ENCODE measurements around the gene ARID3B.
"Not testable (repeated sequence)": the region's sequence is repeated elsewhere in the genome, so short reads cannot be mapped to it uniquely, and the experiment has no call there.

ARID3B gene

DNA sequence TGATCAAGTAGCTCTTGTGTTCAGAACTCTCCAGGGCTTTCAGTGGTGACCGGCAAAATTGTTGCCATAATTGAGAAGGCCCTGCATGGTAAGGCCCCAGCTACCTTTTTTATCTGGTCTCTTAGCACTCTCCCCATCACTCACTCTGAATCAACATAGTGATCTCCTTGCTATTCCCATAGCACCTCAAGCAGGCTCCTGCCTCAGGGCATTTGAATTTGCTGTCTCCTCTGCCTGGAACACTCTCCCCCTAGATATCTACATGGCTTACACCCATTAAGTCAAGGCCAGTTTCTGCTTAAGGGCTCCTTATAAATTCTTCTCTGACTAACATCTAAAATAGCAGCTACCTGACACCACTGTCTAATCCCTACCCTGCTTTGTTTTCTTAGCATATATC is 3.3 kb upstream of the ARID3B start:
- DNase-seq (ENCODE audit: low read depth): no peak

DNA sequence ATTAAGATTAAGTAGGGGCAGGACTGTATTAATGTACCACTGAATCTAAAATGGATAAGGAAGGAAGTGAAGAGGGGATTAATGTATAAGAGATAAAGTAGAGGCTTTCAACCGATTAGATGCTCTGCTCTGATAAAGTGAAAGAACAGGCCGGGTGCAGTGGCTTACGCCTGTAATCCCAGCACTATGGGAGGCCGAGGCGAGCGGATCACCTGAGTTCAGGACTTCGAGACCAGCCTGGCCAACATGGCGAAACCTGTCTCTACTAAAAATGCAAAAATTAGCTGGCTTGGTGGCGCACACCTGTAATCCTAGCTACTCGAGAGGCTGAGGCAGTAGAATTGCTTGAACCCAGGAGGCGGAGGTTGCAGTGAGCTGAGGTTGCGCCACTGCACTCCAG is 1.5 kb upstream of the ARID3B start:
- not testable (repeated sequence) for DNase-seq (ENCODE audit: low read depth)

DNA sequence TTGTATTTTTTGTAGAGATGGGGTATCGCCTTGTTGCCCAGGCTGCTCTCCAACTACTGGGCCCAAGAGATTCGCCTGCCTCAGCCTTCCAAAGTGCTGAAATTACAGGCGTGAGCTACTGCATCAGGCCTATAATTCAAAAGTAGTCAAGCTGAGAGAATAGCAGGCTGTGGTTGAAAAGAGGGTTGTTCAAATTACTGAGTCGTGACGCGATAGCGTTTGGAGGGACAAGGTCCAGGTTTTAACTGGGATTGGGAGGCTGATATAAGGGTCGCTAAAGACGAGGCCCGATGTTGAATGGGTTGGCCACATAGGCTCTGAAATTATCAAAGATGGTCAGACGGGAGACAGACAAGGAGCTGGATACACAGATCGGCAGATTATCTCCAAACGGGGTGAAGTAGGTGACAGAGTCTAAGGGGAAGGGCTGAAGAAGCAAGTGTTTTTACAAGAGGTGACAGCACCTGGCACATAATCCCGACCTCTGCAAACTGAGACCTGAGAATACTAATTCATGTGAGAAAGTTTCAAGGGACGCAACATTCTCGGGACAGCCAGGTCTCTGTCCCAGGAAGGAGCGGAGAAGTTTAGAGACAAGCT is 759 bp upstream of the ARID3B start:
- no peak for DNase-seq (ENCODE audit: low read depth)

DNA sequence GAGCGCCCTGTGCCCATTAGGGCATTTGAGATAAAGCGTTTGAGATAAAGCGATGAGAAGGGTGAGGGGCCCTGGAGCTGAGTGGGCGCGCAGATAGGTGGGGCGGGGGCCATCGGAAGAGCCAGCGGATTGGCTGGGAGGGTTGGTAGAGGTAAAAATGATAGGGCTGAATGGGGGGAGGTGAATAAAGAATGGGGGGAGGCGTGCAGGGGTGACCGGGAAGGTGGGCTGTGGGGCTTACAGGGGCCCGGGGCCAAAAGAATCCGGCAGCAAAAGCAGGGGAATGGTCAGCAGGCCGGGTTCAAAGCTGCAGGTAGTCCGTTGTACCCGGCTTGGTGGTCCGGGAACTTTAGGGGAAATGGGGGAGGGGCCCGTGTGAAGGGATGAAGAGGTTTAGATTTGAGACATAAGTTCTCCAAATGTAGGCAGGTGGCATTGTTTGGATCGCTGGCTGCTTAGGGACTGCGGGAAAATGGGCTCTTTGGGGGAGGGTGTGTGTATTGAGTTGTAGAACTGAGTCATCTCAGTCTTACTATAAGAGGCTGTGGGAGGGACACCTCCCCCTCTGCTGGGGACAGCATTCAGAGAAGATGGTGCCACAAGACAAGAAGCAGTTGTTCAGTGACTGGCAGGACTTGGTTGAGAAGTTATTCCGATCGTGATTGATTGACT is 610 bp downstream of the ARID3B start:
- peak; percentile 52 for DNase-seq (ENCODE audit: low read depth)

DNA sequence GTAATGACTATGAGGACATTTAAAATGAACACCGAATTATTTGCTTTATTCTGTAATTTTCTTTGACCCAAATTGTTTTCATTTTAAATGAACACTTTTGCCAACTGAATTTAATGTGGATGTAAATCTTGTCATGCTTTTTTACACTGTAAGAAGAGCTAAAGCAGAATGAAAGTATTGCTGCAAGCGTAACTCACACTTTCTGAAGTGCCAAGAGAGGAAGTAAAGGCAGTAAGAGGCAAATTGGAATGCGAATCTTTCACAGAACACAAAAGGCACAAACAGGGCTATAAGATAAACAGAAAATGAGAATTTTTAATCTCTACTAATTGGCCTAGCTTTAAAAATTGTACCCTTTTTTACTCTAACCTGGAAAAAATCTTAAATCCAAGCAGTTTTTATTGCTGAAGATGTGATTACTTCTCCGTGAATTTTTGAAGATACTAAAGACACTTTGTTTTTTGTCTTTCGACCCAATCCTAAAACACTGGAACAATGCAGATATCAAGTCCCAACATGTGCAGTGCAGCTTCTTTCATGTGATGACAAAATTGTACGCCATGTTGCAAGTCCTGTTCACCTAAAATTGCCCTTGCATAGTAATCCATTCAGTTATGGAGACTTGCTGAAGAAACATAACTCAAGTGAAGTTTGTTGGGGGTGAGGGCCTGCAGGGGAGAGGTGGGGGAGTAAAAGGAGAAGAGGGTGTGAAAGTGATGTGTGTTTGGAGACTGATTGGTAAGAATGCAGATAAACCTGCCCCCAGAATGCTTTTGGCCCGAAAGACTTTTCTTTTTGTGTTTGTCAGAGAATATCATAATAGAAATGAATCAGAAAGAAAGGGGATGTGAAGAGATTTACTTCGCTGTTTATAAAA is 1.4 kb downstream of the ARID3B start:
- DNase-seq (ENCODE audit: low read depth): no peak

DNA sequence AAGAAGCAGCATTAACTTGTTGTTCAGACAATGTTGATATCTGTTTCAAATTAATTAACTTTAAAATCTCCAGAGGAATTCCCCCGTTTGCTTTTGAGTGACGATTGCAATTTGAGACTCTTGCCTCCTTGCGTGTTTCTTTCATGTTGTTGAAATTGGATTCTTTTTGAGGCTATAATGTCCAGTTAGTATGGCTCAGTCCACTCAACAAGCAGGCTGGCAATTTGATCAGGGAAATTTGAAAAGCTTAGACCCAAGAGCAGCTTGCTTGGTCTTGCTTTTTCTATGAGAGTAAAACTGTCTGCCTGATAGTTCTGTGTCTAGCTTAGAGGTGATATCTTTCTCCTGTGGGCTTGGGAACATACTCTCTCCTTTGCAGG is 2.0 kb downstream of the ARID3B start:
- no peak for DNase-seq (ENCODE audit: low read depth)

DNA sequence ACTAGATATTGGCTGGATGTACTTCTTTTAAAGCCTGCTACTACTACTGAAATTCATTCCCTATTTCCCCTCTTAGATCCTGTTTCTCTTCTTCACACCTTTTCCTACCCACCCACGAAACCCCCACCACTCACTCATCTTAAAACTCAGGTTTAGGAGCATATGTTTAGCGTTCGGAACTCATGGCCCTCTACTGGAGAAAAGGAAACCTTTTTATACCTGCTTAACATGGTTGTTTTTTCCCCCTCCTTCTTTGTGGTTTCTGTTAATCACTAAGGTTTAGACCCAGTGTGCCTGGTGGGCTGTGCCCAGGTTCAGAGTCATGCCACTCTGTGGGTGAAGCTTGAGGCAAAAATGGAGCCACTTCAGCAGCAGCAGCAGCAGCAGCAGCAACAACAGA is 2.6 kb downstream of the ARID3B start:
- no peak for DNase-seq (ENCODE audit: low read depth)

DNA sequence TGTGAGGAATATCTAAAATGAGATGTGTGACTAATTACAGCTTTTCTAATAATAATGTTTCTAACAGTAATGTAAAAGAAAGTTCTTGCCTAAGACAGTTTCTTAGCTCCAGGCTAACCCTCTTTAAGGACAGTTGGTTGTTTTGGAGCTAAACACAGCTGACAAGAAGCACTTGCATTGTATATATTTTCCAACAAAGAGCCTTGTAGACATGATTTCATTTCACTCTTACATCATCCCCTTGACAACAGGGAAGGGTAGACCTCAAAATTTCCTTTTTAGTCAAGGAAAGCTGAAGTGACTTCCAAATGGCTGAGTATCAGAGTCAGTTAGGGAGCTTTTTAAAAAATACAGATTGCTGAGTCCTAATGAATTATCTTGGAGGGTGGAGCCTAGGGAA is 4.1 kb downstream of the ARID3B start:
- DNase-seq (ENCODE audit: low read depth): no peak

DNA sequence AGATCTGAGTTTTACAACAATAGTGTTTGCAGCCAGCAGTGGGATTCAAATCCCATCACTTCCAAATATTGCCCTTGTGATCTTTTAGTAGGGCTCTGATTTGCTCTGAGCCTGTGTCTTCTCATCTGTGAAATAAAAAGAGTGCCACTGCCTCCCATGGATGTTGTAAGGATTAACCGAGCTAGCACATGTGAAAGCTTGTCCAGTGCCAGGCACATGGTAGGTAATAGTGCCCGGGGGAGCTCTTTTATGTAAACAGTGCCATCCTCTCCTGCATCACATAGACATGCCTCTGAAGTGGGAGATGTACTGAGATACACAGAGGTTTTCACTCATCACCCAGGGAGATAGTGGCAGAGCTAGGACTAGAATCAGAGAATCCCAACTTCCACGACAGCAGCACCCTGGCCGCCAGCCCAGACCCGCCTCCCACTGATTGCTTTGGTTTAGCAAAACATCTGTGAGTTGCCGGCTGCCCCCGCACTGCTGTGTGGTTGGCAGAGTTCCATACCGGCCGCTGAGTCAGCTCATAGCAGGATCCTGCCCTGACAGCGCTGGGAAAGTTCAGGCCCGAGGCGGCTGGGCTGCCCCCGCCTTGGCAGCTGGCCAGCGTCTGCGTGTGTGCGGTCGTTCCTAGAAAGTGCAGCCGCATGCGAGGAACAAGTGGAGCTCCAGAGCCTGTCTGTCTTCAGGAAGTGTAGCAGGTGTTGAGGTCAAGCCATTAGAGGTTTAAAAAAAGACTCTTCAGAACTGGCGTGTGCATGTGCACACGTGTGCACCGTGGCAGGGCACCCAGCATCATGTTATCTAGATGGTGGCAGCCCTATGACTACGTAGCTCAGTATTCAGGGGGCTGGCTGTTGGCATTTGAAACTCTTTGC is 5.0 kb downstream of the ARID3B start:
- peak; percentile 90 for DNase-seq (ENCODE audit: low read depth)

DNA sequence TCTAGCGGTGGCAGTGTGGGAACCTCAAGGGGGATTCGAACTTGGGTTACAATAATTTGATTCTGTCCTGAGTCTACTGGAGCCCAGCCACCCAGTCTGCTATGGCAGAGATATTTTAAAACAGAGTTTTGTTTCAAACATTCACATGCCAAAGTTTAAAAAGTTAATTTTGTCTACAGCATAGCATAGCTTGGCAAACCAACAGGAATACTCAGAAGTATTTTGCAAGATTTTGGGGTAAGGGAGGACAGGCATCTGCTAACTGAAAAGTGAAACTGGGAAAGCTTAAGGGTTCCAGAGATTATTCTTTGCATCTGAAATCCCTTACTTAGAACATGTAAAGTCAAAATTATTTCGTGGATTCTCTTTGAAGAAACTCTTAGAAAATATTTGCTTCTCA is 6.6 kb downstream of the ARID3B start:
- no peak for DNase-seq (ENCODE audit: low read depth)

DNA sequence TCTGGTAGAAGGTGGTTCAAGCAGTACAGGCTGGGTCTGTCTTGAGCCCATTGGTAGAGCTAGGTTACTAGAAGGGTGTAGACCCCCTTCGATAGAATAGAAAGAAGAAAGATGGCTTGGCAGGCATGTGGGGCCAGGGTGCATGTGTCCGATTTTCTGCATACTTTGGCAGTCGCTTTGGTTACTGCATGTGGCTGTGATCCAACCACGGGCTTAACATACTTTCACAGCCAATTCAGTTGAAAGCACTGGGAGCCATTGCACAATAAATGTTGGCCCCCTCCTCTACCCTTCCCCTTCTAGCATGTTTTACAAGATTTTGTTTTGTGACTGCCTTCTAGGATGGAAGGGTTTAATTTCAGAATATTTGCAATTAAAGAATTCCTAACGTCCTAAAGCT is 7.2 kb downstream of the ARID3B start:
- DNase-seq (ENCODE audit: low read depth): no peak

DNA sequence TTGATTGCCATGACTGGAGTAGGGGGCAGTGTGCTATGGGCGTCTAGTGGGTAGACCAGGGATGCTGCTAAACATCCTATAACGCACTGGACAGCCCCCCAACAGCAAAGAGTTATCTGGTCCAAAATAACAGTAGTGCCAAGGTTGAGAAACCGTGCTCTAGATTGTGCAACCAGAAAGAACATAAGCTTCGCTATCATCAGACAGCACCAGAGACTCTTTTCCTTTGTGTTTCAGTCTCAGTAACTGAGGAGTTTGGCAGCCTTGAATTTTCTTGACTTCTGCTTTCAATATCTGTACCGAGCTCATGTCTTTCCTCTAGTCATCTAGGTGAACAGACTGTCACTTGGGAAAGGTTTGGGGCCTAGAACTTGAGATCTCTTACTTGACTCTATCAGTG is 8.8 kb downstream of the ARID3B start:
- no peak for DNase-seq (ENCODE audit: low read depth)

DNA sequence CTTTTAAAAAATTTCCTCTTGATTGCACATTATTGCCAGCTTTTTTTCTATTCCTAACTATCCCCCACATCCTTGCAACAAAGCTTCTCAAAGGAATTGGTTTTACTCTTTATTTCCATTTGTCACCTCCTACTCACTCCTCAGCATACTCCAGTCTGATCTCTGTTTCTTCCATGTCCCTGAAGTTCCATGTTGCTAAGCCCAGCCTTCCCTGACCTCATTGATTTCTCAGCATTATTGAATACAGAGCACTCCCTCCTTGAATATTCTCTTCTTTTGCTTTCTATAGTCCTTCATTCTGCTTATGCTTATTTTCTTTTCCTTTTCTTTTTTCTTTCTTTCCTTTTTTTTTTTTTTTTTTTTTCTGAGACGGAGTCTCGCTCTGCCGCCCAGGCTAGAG is 10.7 kb downstream of the ARID3B start:
- no peak for DNase-seq (ENCODE audit: low read depth)

DNA sequence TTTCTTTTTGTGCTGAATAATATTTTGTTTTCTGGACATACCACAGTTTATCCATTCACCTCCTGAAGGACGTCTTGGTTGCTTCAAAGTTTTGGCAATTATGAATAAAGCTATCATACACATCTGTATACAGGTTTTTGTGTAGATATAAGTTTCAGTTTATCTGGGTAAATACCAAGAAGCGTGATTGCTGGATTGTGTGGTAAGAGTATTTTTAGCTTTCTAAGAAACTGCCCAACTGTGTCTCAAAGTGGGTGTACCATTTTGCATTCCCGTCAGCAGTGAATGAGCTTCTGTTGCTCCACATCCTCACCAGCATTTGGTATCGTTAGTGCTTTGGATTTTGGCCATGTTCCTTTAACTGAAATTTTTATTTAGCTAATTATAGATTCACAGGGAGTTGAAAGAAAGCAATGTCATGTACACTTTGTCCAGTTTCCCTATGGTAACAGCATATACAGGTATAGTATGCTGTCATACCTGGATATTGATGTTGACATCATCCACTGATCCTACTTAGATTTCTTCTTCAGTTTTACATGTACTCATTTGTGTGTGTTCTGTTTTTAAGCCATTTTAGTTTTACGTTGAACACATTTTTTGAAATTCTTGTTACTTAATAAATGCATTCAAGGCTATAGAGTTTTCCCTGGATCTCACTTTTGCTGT is 11.9 kb downstream of the ARID3B start:
- no peak for DNase-seq (ENCODE audit: low read depth)

DNA sequence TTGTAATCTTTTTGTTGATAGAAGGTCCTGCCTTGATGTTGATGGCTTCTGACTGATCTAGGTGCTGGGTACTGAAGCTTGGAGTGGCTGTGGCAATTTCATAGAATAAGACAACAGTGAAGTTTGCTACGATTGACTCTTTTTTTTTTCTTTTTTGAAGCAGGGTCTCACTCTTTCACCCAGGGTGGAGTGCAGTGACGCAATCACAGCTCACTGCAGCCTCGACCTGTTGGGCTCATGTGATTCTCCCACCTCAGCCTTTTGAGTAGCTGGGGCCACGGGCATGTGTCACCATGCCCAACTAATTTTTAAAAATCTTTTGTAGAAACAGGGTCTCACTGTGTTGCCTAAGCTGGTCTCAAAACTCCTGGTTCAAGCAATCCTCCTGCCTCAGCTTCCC is 14.2 kb downstream of the ARID3B start:
- DNase-seq (ENCODE audit: low read depth): no peak

DNA sequence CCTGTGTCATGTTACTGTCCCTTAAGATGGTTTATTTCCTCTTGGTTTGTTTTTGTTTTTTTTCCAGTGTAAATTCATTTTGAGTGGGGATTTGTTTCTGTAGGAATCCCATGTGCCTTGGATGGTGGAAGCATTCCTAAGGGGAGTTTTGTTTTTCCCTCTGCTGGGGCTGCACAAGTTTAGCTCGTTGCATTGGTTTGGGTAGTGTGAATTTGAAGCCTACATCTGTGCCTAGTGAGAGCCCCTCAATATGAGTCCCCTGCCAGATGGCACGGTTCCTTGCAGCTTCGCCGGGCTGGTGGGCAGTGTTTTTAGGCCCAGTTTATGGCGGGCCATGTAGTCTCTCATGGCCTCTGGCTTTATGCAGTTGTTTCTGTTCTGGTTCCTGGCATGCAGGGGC is 17.7 kb downstream of the ARID3B start:
- no peak for DNase-seq (ENCODE audit: low read depth)

DNA sequence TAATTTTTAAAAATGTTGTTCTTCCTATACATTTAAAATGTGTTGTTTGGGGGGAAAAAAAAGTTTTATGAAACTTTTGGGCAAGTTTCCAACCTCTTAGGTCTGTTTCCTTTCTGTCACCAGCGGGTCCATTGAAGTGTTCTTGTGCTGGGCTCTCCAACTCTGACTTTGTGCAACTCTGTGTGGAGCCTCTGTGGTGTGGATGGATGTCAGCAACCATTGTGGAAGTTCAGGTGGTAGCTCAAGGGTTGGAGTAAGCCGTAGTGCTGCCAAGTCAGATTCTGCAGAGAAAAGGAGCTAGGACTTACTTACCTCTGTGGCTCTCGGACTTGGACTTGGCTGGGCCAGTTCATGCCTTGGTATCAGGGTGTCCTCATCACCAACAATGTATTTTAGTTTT is 22.4 kb downstream of the ARID3B start:
- DNase-seq (ENCODE audit: low read depth): no peak

DNA sequence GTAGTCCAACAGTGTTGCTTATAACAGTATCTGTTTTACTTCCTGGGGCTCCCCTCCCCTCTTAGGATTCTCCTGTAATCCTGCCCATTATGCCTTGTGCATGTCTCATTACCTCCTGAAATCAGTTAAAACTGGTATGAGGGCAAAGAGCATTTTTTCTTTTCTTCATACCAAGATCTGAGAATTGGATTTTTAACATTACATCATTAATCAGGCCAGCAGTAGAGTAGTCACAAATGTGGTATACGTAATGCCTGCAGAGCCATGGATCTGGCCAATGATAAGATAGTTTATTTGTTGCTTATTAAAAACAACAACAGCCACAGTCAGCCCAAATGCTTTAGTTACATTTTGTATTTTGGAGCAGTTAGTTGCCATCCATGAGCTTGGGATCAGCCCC is 23.2 kb downstream of the ARID3B start:
- DNase-seq (ENCODE audit: low read depth): no peak

DNA sequence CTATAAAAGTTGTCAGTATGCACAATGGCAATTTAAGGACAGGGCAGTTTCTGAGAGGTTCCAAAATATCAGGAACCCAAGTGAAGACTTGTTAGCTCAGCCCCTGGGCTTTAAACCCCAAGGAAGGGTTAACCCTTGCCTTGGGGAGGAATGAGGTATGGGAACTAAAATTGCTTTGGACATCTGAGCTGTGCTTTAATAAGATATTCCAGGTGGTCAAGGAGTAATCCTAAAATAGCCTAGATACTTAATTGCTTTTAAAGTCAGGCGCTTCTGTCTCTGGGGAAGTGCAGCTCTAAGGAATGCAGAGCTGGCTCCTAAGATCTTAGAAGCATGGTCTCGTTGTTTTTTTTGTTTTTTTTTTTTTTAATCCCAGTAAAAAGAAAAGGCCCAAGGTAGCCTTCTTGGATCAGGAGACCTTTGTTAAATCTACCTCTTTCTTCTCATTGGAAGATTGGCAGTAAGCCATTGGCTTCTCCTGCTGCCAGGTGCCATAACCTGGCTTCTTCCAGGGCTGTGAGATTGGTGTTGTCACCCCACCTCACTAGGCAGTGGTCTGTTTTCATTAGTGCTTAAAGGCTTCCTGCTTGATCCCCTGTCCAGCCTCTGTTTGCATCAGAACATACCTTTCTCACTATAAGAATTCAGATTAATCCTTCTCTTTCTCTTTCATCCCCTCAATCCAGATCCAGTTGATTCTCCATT is 24.5 kb downstream of the ARID3B start:
- no peak for DNase-seq (ENCODE audit: low read depth)

DNA sequence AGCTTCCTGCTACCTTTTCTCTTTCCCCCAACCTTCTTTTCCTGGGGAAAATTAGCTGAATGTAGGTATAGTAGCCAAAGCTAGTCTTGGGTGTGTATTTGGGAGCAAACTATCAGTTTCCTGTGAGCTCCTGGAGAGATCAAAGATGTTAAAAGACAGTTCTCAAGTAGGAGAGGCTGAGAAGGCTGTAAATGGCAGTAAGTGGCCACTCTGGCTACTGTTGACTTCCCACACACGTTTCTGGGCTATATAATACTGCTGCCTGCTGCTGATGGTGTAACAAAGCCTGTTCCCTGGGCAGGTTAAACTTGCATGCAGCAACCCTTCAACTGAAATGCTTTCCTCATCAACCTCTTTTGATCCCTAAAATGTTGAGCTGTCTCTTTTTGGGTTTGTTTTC is 27.6 kb downstream of the ARID3B start:
- no peak for DNase-seq (ENCODE audit: low read depth)

DNA sequence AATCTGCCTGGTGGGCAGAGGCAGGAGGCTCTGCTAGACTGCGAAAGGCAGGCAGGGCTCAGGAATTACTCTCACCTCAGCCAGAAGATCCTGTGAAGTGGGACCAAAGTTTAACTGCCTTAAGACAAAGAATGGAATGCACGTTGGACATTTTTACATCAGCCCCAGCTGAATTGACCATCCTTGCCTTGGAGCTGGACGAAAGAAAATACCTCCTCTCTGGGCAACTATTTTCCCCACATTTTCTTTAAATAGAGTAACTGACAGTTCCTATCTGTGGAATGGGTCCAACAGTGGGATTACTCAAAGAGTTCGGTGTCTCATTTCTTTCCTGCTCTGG is 28.7 kb downstream of the ARID3B start:
- DNase-seq (ENCODE audit: low read depth): no peak

Measured in activated T-cell treated with anti-CD3 and anti-CD28 coated beads for 24 hours (primary cell).